Smooth muscle cell of the coronary artery (primary cell): Measurements from ENCODE around the gene CDHR1. TPM values are rescaled to one million over a fixed set of nuclear protein-coding genes. Genes with fewer than 3 reads are reported as not detected.

Experiments
- total RNA-seq: library from RNA; depleted of rRNA; stranded (reverse); fragments of >200 nt; gene quantifications from 2 replicates; pipeline ENCODE4 v1.2.3, GENCODE V29; 2014; ENCODE audit warnings: low replicate concordance

Gene CDHR1
- total RNA-seq, result not detected in 2 replicates

DNA sequence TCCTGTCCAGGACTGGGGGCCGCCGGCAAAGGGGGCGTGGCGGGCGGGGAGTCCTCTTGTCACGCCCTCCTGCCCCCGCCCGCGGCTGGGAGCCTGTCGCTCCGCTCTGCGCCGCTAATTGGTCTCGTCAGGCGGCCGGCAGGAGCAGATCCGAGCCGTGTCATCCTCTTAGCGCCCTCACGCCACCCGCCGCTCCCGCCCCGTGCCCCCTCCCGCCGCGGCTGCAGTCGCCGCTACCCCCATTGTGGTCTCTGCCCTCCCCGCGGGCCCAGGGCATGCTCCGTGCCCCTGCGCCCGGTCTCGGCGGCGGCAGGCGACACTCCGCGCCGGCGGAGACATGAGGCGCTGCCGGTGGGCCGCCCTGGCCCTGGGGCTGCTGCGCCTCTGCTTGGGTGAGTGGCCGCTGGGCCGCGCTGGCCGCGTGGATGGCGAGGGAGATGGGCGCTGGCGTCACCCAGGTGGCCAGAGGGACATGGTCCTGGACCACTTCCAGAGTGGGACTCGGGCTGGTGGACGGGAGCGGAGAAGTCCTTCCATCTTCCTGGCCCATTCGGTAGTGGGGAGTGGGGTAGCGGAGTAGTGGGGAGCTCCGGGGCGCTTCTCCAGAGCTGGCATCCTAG, at the start of gene CDHR1:
CDHR1 (plus strand) TSS at position 114 of the 620 bp plus-strand sequence; CDS start at position 338, 224 bp downstream.

DNA sequence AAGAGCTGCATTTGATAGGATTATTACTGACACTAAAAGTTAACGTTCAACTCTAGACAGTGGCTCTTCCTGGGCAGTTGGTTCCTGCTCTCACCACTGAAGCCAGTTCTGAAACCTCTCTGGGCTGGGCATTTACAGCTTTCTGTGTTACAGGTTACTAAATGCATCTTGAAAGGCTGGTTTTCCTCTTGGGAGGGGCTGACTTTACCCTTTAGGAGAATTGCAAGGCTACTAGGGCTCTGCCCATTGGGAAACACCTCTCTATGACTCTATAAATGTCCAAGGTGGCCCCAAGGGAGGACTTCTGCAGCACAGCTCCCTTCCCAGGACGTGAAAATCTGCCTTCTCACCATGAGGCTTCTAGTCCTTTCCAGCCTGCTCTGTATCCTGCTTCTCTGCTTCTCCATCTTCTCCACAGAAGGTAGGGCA, 20.8 kb upstream of the CDHR1 start, which contains the start of gene GPR15LG:
GPR15LG (plus strand) TSS at position 301 of the 429 bp plus-strand sequence; CDS start at position 352, 51 bp downstream.

GRCh38 chr10:84225427-84226173, 31.3 kb downstream of the CDHR1 start, which contains the start of gene LRIT2:
Gene LRIT2, minus strand, starts transcription at chr10:84225544. Its CDS starts 24 bp downstream, at chr10:84225520.

GRCh38 chr10:84241185-84241790, 47.0 kb downstream of the CDHR1 start, which contains the start of gene LRIT1:
Gene LRIT1, minus strand, starts transcription at chr10:84241546. Its CDS starts 107 bp downstream, at chr10:84241439.

DNA sequence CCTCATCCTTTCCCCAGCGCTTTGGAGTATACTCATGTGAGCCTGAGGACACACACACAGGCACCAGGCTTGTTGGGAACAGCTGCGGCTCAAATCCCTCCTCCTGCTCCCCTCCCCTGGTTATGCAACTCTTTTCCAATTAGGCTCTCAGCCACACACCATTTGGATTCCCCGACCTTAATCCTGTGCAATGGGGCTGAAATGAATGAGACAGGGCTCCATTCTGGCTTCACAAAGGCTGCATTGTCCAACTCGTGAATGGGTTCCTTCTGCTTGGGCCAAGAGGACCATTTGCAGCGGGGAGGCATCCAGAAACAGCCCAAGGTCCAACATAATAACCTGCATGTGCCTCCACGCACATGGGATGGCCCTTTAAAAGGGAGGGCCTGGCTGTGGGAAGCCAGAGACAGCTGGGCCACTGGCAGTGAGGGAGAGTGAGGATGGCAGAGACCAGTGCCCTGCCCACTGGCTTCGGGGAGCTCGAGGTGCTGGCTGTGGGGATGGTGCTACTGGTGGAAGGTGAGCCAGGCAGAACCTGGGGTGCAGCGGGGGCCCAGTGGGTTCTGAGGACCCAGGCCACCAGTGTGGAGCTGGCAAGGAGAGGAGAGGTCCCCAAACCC, 50.4 kb downstream of the CDHR1 start, which contains the start of gene RGR:
RGR (plus strand) TSS at position 403 of the 620 bp plus-strand sequence; CDS start at position 441, 38 bp downstream.

Other genes starting within 250 kb of the CDHR1 start
- gene GHITM, start 55.0 kb upstream of the CDHR1 start, total RNA-seq, result 134 and 172 TPM in 2 replicates
- gene GPR15LG, start 20.7 kb upstream of the CDHR1 start, total RNA-seq, result not detected in 2 replicates
- not detected in 2 replicates for gene LRIT2, start 31.0 kb downstream of the CDHR1 start, total RNA-seq
- gene LRIT1, start 47.0 kb downstream of the CDHR1 start, total RNA-seq, result not detected in 2 replicates
- not detected in 2 replicates for gene RGR, start 50.5 kb downstream of the CDHR1 start, total RNA-seq
- gene CCSER2, start 134.1 kb downstream of the CDHR1 start, total RNA-seq, result 23.2 and 24.6 TPM in 2 replicates